ENCODE data around the gene BRPF1. TPM values are rescaled to one million over a fixed set of nuclear protein-coding genes. Genes with fewer than 3 reads are reported as not detected.

The BRPF1 gene
- total RNA-seq, 2 experiments from 2014 or later: 31.5 to 31.9 TPM

DNA sequence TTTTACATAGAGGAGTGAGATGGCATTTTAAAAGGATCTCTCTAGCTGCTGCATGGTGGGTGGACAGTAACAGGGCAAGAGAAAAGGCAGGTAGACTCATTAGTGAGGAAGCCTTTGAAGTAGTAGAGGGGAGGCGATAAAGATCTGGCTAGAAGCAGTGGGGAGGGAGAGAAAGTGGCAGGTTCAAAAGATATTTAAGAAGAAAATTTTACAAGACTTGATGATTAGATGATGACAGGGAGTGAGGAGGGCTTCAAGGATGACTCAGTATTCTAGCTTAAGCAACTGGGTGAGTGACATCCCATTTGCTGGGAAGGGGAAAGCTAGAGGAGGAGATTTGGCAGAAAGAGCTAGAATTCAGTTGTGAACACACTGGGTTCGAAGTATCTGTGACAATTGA is 3.8 kb upstream of the BRPF1 start:
- Histone ChIP-seq H3K4me3 (ENCODE audit: low read depth, low read length, poor library complexity, severe bottlenecking) (no peak overlapping the region), H3K27ac (ENCODE audit: low read depth, low read length, poor library complexity, severe bottlenecking) (no peak overlapping the region), H4K20me1 (ENCODE audit: insufficient read depth, low read length) (peaks cover 4% of the 10 kb centered on the region; the same call in 1 of the 2 replicates), H3K9me3 (ENCODE audit: low read length) (no peaks in the 10 kb centered on the region), H3K4me1 (ENCODE audit: insufficient read depth, low read length, poor library complexity, severe bottlenecking) (peaks cover 18% of the 10 kb centered on the region), H3K4me2 (ENCODE audit: low read length) (no peak overlapping the region), H3K36me3 (ENCODE audit: insufficient read depth, low read length) (no peaks in the 10 kb centered on the region), H3K9me2 (ENCODE audit: insufficient read depth, low read length) (no peaks in the 10 kb centered on the region), H3K79me2 (ENCODE audit: insufficient read depth, low read depth, low read length) (peaks cover 11% of the 10 kb centered on the region), H2AFZ (ENCODE audit: low read length) (0 out of 2 replicates have a peak overlapping the region, but pooled peaks have one; percentile 71)
- ChIA-PET POLR2A (interaction anchor here (0.5 to 1.5 kb wide), 5 partner anchors 34 to 352 kb away, joined by 3 read pairs; no protein-coding TSS in a partner anchor), CTCF (ENCODE audit: unreplicated experiment) (interaction anchor here (0.6 to 0.9 kb wide), 3 partner anchors 102 to 224 kb away, joined by 3 to 5 read pairs (median 3); no protein-coding TSS in a partner anchor)
- no peak for TF ChIP-seq CTCF (conservative IDR thresholded peaks at IDR 0.05; ENCODE audit: low read length)
- TF ChIP-seq EZH2phosphoT487 (IDR thresholded peaks at IDR 0.05; ENCODE audit: borderline replicate concordance, low read depth, low read length): no peak
- intact Hi-C loops (cut with micrococcal nuclease; ENCODE audit: unreplicated experiment): loop anchor here (1.0 kb wide), 2 partner anchors 224 to 373 kb away; no protein-coding TSS in a partner anchor
- no peak for DNase-seq (ENCODE audit: low spot score)
- no TSS peak for BruUV-seq (replicated peaks)

DNA sequence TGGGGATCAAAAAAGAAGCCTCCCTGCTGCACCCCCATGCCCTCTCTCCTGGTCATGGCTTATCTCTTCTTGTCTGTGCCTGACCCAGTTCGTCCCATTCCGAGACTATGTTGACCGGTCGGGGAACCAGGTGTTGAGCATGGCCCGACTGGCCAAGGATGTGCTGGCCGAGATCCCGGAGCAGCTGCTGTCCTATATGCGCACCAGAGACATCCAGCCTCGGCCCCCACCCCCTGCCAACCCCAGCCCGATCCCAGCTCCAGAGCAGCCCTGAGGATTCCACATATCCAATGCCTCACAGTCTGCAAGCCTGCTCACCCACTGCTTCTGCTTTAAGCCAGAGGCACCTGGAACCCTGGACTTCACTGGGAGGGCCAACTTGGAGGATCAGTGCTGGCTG is 2.1 kb upstream of the BRPF1 start:
- Histone ChIP-seq H3K9me3 (ENCODE audit: low read length) (no peaks in the 10 kb centered on the region), H3K27ac (ENCODE audit: low read depth, low read length, poor library complexity, severe bottlenecking) (no peak overlapping the region), H2AFZ (ENCODE audit: low read length) (no peak overlapping the region), H3K4me2 (ENCODE audit: low read length) (no peak overlapping the region), H3K9me2 (ENCODE audit: insufficient read depth, low read length) (no peaks in the 10 kb centered on the region), H4K20me1 (ENCODE audit: insufficient read depth, low read length) (peaks cover 12% of the 10 kb centered on the region; the same call in 1 of the 2 replicates), H3K4me1 (ENCODE audit: insufficient read depth, low read length, poor library complexity, severe bottlenecking) (peaks cover 28% of the 10 kb centered on the region), H3K79me2 (ENCODE audit: insufficient read depth, low read depth, low read length) (peaks cover 23% of the 10 kb centered on the region), H3K4me3 (ENCODE audit: low read depth, low read length, poor library complexity, severe bottlenecking) (no peak overlapping the region), H3K36me3 (ENCODE audit: insufficient read depth, low read length) (peaks cover 14% of the 10 kb centered on the region; the same call in 1 of the 2 replicates)
- no peak for TF ChIP-seq EZH2phosphoT487 (IDR thresholded peaks at IDR 0.05; ENCODE audit: borderline replicate concordance, low read depth, low read length)
- no peak for TF ChIP-seq CTCF (conservative IDR thresholded peaks at IDR 0.05; ENCODE audit: low read length)
- intact Hi-C loops (cut with micrococcal nuclease; ENCODE audit: unreplicated experiment): no loop called here
- ChIA-PET CTCF (ENCODE audit: unreplicated experiment) (interaction anchor here (0.5 kb wide), 1 partner anchor 661 kb away, joined by 3 read pairs; no protein-coding TSS in a partner anchor), POLR2A (interaction anchor here (0.6 to 2.4 kb wide), 2 partner anchors 12 to 20 kb away, joined by 5 to 16 read pairs; partner anchors contain the start of gene OGG1)
- BruUV-seq (replicated peaks): no TSS peak
- DNase-seq (ENCODE audit: low spot score): no peak
